Epithelial cell of proximal tubule (primary cell): ENCODE results near the gene GREB1. TPM values are rescaled to one million over a fixed set of nuclear protein-coding genes. Genes with fewer than 3 reads are reported as not detected.

ENCODE experiments used
- DNase-seq: peaks from one replicate; pipeline ENCODE4 v3.0.0-alpha.2; 2011; ENCODE audit warnings: low read depth
- H3K4me3 ChIP-seq: 2 replicates; pipeline ENCODE4 v1.5.1; 2011; ENCODE audit warnings: low read depth, mild to moderate bottlenecking, low read length
- total RNA-seq: library from RNA; depleted of rRNA; stranded (reverse); fragments of >200 nt; gene quantifications from 2 replicates; pipeline ENCODE4 v1.2.3, GENCODE V29; 2015
- TF ChIP-seq, protein P1 (sequence below): conservative IDR thresholded peaks from 2 replicates; pipeline ENCODE4 v1.5.1; 2012; ENCODE audit warnings: low read depth, mild to moderate bottlenecking, low read length

The GREB1 gene
- total RNA-seq, 1 donor from 2014 or later: 0.12 TPM

DNA sequence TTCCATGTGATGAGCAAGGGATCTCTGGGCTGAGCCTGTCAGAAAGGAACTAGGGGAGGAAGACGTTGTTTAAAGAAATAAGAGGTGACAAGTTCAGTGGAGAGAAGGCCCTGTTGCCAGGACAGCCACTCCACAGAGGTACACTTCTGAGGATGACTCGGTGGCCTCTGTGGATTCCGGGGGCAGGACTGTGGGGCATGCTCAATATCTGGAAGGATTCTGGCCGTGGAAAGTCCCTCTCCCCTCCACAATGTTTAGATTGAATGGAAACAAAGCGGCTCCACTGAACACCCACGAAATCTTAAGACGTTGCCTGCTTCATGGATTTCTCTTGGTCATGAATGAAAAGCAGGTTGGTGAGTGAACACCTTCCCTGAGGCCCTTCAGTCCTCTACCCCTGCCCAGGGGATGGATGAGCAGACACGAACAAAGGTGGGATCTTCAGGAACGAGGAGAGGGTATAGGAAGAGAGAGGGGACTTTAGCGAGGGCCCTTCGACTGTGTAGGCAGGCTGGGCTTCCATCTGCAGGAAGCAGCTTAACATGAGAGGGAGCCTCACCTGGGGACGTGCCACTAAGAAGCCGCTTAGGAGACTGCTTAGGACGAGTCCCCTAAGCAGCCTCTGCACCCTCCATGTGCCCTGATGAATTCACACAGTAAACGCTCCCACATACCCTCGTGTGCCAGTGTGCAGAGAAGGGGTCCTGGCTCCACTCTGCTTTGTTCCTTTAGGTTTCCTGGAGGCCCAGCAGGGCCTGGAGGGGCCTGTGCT is 134.2 kb downstream of the GREB1 start:
- TF ChIP-seq, protein P1, sequence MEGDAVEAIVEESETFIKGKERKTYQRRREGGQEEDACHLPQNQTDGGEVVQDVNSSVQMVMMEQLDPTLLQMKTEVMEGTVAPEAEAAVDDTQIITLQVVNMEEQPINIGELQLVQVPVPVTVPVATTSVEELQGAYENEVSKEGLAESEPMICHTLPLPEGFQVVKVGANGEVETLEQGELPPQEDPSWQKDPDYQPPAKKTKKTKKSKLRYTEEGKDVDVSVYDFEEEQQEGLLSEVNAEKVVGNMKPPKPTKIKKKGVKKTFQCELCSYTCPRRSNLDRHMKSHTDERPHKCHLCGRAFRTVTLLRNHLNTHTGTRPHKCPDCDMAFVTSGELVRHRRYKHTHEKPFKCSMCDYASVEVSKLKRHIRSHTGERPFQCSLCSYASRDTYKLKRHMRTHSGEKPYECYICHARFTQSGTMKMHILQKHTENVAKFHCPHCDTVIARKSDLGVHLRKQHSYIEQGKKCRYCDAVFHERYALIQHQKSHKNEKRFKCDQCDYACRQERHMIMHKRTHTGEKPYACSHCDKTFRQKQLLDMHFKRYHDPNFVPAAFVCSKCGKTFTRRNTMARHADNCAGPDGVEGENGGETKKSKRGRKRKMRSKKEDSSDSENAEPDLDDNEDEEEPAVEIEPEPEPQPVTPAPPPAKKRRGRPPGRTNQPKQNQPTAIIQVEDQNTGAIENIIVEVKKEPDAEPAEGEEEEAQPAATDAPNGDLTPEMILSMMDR: no peak
- DNase-seq: no peak

DNA sequence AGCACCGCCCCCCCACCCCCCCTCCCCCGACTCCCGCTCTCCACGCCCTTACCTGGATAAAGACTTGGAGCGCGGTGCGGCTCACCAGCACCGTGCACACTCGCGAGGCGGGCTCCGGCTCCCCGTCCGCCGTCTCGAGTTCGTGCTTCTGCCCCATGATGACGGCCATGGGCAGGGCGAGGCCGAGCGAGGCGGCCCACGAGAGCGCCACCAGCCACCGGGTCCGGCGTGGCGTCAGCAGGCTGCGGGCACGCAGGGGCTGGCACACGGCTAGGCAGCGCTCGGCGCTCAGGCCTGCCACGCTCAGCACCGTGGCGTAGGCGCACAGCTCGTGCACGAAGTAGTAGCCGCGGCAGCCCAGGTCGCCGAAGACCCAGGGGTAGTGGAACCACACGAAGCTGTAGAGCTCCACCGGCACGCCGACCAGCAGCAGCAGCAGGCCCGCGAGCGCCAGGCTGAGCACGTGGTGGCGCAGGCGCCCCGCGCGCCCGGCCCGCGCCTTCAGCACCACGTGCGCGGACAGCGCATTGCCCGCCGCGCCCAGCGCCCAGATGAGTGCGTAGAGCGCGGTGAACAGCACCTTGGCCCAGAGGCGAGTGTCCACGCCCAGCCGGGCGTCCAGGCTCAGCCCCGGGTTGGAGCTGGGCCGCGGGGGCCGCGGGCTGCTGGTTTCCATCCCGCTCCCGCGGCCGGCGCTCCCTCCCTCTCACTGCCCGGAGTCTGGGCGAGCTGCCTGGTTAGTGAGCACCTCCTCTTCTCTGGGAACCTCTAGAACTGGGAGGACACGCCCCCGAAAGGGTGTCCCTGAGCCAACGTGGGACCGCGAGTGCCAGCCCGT is 135.8 kb downstream of the GREB1 start, which contains the start of gene NTSR2:
Gene NTSR2 (minus strand): TSS at position 742 of the 838 bp plus-strand sequence. CDS start 66 bp downstream, at position 676.
- no peak for DNase-seq
- TF ChIP-seq, protein P1: no peak
- peak within 1 kb of the TSS; percentile 4 for H3K4me3 ChIP-seq

More for the DNA sequence above, 134.2 kb downstream of the GREB1 start:
- no peak overlapping the region for H3K4me3 ChIP-seq

DNA sequence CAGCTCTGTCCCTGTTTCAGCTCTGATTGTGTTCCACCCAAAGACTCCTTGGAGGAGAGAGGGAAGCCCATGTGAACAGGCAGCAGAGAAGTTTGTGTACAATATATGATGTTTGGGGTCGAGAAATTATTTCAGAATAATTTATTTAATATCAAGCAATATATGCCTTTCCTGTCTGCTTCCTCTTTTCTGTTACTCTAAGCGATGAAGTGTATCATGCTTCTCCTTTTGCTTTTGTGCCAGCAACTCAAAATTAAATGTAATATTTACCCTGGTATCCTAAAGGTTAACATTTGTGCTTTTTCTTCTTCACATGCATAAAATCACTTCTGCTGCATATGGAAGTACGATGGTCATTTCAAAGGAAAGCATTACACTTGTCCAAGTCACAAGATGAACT is 138.6 kb downstream of the GREB1 start:
- H3K4me3 ChIP-seq: no peak overlapping the region
- no peak for DNase-seq
- TF ChIP-seq, protein P1: no peak

DNA sequence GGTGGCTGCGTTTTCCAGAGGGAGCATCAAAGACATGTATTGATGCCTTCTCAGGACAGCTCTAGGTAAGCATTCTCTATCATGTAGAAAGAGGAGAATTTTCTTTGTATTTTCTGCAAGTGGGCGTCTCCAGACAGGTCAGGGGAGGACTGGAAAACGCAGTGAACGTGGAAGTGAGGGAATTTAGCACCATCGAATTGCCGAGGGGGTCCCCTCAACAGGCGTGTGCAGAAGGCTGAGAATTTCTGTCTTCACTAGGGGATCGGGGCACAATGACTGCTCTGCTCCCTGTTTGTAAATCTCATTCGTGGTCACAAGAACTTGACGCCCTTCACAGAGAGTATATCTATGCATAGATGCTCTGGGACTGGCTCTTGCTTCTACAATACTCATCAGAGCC is 141.1 kb downstream of the GREB1 start:
- TF ChIP-seq, protein P1: no peak
- no peak overlapping the region for H3K4me3 ChIP-seq
- no peak for DNase-seq

DNA sequence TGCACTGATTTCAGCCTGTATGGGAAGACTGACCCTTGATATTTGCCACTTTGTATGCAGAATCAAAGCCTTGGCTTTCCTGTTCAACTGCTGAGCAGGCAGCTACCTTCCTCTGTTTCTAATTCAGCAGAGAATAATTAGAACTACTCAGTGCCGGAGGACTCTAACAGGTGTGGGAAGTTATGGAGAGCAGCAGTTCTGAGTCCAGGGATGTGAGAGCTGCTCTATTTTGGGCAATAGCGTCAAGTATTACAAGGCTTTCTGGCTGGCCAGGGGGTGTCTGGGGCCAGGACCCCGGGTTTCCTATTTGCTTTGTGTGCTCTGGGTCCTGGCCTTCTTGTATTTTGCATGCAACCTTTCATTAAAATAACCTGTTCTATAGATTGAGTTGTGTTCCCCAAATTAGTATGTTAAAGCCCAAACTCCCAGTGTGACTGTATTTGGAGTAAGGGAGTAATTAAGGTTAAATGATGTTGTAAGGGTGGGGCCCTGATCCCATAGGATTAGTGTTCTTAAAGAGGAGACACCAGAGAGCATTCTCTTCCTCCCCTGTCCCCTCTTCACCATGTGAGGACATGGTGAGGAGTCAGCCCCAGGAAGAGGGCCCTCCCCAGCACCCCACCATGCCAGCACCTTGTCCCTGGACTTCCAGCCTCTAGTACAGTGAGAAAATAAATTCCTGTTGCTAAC is 141.7 kb downstream of the GREB1 start:
- TF ChIP-seq, protein P1: no peak
- no peak overlapping the region for H3K4me3 ChIP-seq
- DNase-seq: no peak

DNA sequence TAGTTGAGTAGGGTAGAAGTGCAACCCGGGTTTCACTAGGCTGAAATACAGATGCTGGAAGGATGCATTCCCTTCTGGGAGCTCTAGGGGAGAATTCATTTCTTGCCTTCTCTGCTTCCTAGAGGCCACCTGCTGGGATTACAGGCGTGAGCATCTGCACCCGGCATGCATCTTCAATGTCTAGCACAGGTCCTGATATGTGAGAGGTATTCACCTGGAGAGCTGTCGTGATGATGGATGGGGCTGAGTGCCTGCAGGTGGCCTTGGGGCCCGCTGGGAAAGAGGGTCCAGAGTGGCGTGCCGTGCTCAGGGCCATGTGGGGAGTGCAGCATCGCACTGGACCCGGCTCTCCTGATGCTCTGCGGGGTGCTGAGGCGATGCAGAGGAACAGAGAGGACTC is 142.8 kb downstream of the GREB1 start:
- H3K4me3 ChIP-seq: no peak overlapping the region
- TF ChIP-seq, protein P1: peak; percentile 10
- no peak for DNase-seq
